GM18858 (cell line): ENCODE data around the gene ZNF793.

Experiments used
- ATAC-seq: cut with Tn5 transposase; IDR thresholded peaks from one replicate; pipeline ENCODE4 v1.9.1; 2021; ENCODE audit not compliant: unreplicated experiment

The ZNF793 gene

DNA sequence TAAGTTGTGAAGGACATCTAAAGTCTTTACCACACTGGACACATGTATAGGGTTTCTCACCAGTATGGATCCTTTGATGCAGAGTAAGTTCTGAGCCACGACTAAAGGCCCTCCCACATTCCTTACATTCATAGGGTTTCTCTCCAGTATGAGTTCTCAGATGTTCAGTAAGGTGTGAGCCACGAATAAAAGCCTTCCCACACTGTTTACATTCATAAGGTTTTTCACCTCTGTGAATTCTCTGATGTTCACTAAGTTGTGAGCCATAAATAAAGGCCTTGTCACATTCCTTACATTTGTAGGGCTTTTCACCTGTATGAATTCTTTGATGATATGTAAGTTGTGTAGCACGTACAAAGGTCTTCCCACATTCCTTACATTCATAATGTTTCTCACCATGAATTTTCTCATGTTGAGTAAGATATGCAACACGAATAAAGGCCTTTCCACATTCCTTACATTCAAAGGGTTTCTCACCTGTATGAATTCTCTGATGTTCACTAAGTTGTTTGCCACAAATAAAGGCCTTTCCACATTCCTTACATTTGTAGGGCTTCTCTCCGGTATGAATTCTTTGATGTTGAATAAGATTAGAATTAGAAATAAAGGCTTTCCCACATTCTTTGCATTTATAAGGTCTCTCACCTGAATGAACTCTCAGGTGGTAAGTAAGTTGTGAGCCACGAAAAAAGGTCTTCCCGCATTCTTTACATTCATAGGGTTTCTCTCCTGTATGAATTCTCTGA, 58.1 kb downstream of the ZNF793 start:
- ATAC-seq, result no peak

DNA sequence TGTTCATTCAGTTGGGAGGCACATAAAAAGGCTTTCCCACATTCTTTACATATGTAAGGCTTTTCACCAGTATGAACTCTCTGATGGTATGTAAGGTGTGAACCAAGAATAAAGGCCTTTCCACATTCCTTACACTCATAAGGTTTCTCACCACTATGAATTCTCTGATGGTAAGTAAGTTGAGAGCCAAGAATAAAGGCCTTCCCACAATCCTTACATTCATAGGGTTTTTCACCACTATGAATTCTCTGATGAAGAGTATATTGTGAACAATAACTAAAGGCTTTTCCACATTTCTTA, 58.6 kb downstream of the ZNF793 start:
- ATAC-seq, result no peak

DNA sequence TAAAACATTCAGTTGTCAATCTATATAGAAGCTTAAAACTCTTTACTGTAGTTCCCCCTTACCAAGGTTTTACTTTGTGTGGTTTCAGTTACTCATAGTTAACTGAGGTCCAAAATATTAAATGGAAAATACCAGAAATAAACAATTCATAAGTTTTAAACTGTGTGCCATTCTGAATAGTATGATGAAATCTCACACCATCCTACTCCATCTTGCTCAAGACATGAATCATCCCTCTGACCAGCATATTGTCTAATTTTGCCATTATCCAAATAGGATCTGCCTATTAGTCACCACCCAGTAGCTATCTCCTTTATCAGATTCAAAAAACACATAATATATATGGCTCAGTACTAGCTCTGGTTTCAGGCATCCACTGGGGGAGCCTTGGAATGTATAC, 65.5 kb downstream of the ZNF793 start:
- ATAC-seq, result no peak

DNA sequence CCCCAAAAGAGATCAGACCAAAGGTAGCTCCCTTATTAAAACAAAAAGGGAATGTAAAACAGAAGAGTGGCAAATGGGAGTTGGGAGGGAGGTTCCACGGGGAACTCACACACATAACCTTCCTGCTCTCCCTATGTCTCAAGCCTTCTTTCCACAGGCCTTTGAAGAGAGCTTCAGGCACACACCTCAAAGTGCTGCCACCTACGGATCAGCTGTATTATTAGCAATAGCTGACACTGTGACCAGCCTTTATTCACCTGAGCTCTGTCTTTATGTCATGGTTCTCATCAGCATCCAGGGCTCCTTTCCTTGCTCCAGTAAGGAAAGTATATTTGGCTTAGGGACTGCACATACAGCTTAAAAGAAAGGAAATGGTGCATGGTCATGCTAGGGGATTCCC, 76.6 kb downstream of the ZNF793 start:
- ATAC-seq, result no peak
